Spleen (tissue), 7 donors: ENCODE data around the gene FHIT.

Source experiments
- CTCF ChIP-seq, 11 experiments: fragments of 200-600 bp in 7 of 11; fragments of 450-650 bp in 4 of 11; sonication (generic) in 4 of 11; IDR thresholded peaks in 8 of 11; conservative IDR thresholded peaks in 3 of 11; 1 replicate in 7 of 11; 2 replicates in 4 of 11; pipeline versions ENCODE4 v1.4.0 to v1.8.0; 2016 to 2021; ENCODE audit warnings: antibody characterized with exemption in 11 of 11, inconsistent platforms in 4 of 11, mild to moderate bottlenecking in 1 of 11
- POLR2A ChIP-seq, 3 donors: fragments of 450-650 bp; IDR thresholded peaks; one replicate each; pipeline ENCODE4 v1.5.1; 2017; ENCODE audit warnings: antibody characterized with exemption in 3 of 3, mild to moderate bottlenecking in 1 of 3
- POLR2AphosphoS5 ChIP-seq, 3 donors: sonication (generic); formaldehyde crosslinking; IDR thresholded peaks; one replicate each; pipeline ENCODE4 v1.5.1; 2017; ENCODE audit warnings: antibody characterized with exemption in 3 of 3
- donor health status: DM: no; HTN: no; CAD: no; lungs with moderate emphysema.
- donor health status: DM: no; HTN: no; CAD: no.
- donor health status: DM: no; HTN: no; CAD: no.

- TF ChIP-seq CTCF (IDR thresholded peaks at IDR 0.05 in 8 of 11, conservative IDR thresholded peaks at IDR 0.05 in 3 of 11) = no peak
- TF ChIP-seq POLR2A (IDR thresholded peaks at IDR 0.05) = no peak
- no peak for TF ChIP-seq POLR2AphosphoS5 (IDR thresholded peaks at IDR 0.05)
Measured at GRCh38 chr3:59820352-59820934, 1430.8 kb downstream of the FHIT start.
